HG02798 (cell line): ENCODE results near the gene USP6.
"Not testable (repeated sequence)": the region's sequence is repeated elsewhere in the genome, so short reads cannot be mapped to it uniquely, and the experiment has no call there.

Experiments used
- ATAC-seq: cut with Tn5 transposase; IDR thresholded peaks from one replicate; pipeline ENCODE4 v1.9.1; 2021; ENCODE audit warnings: mild to moderate bottlenecking; ENCODE audit not compliant: unreplicated experiment, poor library complexity

Gene USP6

DNA sequence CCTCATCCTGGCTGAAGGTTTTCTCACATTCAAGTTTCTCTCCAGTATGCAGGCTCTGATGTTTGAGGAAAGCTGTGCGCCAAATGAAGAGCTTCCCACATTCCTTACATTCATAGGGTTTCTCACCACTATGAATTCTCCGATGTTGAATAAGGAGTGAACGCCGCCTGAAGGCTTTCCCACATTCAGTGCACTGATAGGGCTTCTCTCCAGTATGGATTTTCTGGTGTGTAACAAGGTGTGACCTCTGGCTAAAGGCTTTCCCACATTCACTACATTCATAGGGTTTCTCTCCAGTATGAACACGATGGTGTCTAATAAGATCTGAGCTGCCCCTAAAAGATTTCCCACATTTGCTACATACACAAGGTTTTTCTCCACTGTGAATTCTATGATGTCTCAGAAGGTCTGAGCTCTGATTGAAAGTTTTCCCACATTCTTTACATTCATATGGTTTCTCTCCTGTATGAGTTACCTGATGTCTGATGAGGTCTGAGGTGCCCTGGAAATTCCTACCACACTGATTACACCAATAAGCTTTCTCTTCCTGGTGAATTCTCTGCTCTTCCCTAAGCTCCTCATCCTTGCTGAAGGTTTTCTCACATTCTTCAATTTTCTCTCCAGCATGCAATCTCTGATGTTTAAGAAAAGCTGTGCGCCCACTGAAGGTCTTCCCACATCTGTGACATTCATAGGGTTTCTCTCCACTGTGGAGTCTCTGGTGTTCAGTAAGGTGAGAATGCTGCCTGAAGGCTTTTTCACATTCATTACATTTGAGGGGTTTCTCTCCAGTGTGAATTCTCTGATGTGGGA, 67.0 kb downstream of the USP6 start:
- no peak for ATAC-seq

DNA sequence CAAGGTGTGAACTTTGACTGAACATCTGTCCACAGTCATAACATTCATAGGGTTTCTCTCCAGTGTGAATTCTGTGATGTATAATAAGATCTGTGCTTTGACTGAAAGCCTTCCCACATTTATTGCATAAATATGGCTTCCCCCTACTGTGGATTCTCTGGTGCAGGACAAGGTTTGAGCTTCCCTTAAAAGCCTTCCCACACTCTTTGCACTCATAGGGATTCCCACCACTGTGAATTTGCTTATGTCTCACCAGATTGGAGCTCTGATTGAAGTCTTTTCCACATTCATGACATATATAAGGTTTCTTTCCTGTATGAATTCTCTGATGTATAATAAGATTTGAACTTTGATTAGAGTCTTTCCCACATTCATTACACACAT, 67.6 kb downstream of the USP6 start:
- ATAC-seq, result no peak

DNA sequence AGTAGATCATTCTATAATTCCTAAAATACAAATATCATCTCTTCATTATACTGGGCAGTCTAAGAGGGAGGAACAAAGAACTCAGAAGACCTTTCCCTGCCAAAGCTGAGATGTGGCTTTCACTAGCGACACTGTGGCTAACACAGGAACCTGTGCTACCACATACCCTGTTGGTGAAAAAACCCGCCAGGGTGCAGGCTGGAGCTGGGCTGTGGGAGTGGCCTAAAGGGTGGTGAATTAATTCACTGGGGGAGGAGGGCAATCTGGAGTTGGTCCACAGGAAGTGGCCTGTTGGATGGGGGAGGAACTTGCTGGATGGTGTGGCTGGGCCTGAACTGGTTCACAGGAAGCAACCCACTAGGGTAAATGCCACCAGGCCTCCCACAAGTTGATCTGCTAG, 68.5 kb downstream of the USP6 start:
- ATAC-seq, result no peak

DNA sequence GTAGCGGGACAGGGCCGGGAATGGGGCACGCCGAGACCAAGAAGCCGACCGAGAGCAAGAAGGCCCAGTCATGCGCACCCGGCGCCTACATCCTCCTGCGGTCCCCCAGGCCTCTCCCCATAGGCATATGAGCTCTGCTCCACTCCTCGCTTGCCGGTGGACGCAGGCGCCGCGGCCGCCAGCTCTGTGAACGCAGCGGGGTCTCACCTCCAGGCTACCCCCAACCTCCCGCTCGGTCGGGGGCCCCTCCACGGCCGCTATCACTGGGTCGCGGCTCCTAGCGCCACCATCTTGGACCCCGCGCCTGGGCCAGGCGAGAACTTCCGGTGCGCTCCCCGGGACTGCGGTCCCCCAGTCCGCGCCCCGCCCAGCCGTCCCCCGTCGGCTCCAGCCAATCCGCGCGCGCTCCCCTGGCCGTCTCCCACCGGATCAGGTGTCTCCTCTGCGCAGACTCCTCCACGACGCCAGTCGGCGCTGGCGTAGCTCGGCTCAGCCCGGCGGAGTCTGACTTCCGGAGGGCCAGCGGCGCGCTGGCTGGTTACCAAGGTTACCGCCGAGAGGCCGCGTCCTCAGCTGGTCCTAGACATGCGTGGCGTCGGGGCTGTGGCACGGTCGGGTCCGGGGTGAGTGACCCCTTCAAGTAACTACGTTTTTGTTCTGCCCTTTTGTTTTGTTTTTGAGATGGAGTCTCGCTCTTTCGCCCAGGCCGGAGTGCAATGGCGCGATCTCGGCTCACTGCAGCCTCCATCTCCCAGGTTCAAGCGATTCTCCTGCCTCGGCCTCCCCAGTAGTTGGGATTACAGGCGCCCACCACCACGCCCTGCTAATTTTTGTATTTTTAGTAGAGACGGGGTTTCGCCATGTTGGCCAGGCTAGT, 75.9 kb downstream of the USP6 start, which contains the start of gene ZNF594:
Gene ZNF594 (minus strand): TSS at position 328 of the 877 bp plus-strand sequence. CDS start 7,612 bp downstream, outside the sequence.
- peak; percentile 98 for ATAC-seq

DNA sequence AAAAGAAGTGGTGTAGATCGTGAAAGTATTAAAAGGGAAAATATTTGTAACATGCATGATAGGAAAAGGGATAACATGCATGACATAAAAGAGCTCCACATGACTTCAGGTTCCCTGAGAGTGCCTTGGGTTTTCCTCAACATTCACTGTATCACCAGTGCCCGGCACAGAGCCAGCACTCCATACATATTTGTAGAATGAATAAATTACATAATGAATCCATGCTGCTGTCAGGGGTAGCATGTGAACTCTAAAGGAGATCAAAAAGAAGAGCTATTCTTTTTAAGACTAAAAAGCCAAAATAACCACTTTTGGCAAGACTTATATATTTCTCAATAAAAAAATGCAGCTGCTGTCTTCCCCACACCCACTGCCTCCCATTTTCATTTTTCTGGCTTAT, 78.5 kb downstream of the USP6 start:
- ATAC-seq, result no peak

DNA sequence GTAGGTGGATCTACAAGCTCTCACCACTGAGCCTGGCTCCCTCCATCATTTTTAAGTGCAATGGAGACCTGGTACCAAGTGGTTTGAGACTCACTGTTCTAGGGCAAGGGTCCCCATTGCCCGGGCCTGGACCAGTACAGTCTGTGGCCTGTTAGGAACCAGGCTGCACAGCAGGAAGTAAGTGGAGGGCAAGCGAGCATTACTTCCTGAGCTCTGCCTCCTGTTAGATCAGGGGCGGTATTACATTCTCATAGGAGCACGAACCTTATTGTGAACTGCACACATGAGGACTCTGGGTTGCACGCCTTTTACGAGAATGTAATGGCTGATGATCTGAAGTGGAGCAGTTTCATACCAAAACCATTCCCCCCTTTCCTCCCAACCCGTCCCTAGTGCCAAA, 82.6 kb downstream of the USP6 start:
- no peak for ATAC-seq

DNA sequence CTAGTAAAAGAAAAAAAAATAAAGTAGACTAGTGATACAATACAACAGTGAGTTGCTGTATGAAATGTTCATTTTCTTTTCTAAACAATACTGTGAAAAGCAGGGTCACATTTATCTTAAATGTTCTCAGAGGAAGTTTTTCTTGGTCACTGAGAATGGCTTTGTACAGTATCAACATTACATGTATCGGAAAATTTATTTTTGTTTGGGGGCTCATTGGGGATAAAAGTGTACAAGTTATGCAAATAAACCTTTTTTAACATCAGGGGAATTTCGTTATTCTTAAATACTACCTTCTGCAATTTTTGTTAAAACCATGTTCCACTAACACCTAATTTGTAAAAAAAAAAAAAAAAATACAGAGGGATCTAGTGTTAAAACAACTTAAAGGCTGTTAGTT, 84.5 kb downstream of the USP6 start:
- ATAC-seq, result no peak

DNA sequence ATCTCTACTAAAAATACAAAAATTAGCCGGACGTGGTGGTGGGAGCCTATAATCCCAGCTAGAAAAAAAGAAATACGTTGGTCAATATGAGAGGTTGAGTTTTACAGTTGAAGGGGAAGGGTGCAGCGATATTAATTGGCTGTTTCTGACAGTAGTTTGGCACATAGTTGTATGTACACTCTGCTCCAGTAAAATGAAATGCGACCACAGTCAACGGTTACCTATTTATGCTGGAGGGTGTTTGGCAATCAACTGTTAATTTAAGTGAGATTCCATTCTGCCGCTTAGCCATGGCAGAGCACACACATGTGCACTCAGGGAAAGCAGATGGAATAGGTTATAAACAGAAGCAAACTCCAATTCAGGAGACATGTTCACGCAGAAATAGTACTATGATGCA, 85.2 kb downstream of the USP6 start:
- ATAC-seq, result no peak

DNA sequence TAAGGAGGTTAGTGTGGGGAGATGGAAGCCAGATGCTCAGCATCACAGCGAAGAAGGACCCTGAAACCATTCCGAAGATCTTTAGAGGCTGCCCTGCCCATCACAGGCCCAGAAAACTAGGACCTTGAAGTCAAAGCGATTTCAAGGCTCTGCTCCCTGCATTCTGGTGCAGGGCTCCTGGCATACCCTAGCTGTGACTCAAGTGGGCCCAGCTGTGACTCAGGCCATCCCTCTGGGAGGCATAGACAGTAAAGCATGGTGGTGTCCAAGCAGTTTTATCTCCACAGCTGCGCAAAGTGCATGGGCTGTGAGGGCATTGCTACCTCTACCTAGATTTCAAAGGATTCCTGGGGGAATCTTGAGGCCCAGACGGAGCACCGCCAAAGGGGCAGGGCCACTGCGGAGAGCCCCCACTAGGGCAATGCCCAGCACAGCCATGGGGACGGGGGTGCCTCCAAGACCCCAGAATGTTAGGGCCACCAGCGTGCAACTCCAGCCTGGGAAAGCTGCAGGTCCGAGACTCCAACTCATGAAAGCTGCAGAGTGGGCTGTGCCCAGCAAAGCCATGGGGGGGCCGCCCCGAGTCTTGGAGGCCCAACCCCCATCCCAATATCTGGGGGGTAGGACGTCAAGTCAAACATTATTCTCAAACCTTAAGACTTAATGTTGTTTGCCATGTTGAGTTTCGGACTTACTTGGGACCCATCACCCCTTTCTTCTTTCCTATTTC, 87.5 kb downstream of the USP6 start:
- ATAC-seq, result no peak

DNA sequence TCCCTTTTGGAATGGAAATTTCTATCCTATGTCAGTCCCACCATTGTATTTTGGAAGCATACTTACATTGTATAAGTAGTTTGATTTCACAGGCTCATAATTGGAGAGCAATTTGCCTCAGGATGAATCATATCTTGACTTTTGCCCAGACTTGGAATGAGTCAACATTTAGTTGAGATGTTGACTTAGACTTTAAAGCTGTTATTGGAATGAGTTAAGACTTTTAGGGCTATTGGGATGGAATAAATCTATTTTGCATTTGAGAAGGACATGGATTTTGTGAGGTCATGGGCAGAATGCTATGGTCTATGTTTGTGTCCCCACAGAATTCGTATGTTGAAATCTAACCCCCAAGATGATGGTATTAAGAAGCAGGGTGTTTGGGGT, 88.1 kb downstream of the USP6 start:
- no peak for ATAC-seq

DNA sequence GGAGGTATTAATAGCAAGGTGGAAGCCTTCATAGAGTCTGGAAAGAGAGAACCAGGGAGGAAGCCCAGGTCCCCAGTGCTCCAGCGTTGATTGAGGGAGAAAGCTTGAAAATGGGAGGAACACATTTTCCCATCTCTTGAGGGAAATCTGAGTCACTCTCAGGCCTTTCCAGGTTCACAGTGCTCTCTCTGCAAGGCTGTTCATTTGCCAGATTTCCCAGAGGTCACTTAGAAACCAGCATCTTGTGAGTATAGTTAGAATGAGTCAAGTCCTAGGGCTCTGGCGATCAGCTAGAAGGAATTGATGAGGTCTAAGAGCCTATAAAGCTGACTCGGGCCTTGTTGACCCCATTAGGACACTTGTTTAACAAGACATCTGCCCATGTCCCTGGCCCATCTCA, 93.6 kb downstream of the USP6 start:
- no peak for ATAC-seq

DNA sequence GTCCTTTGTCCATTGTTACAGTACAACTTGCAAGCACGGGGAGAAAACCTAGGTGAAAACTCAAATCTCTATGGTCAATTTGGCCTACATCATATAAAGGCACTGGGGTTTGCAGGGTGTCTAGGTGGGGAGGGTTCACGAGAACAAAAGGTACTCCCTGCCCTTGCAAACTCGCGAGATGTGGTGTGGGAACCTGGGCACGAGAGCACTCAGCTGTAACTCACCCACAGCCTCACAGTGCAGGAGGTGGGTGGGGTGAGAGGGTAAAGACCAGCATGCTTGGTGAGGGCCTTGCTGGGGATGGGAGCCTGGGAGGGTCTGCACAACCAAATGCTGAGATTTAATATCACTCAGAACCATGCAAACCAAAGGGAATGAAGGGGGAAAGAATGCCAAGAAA, 94.3 kb downstream of the USP6 start:
- ATAC-seq, result no peak

DNA sequence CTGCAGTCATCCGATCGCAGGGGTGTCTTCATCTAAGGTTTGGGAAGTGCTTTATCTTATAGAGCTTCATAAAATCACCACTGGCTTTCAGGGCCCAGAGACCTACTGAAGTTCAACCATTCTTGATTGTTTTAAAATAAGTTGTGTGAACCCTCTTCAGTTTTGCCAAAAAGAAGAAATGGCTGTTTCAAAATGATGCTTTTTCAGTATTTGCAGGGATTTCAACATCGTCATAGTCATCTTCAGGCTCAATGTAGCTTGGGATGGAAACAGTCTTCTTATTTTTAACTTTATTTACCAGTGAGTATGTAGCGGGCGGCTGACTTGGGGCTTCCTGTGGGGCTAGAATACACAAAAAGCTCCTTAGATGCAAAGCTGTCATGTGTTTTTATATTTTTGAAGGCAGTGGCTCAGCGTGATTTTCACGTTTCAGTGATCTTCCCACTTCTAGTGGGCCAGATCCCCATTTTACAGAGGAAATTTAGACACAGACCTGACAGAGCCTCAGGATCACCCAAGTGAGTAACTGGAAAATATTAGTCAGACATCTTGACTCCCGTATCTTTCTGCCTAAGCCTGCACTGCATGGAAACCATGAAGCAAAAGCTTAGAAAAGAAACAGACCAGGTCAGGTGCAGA, 94.9 kb downstream of the USP6 start:
- ATAC-seq, result no peak

DNA sequence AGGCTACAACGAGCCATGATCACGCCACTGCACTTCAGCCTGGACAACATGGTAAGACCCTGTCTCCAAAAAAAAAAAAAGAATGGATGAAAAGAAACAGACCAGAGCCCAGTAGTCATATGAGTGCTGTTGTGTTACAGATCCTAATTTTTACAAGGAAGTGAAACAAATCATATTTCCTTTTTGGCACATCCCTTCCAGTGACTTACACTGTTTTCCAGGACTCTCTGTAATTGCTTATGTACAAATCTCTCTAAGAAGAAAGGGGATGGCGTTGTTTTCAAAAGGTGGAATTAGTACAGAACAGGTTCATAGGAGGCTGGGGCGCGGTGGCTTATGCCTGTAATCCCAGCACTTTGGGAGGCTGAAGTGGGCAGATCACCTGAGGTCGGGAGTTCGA, 95.6 kb downstream of the USP6 start:
- ATAC-seq, result no peak

DNA sequence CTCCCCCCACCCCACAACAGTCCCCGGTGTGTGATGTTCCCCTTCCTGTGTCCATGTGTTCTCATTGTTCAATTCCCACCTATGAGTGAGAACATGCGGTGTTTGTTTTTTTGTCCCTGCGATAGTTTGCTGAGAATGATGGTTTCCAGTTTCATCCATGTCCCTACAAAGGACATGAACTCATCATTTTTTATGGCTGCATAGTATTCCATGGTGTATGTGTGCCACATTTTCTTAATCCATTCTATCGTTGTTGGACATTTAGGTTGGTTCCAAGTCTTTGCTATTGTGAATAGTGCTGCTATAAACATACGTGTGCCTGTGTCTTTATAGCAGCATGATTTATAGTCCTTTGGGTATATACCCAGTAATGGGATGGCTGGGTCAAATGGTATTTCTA, 101.7 kb downstream of the USP6 start:
- ATAC-seq, result not testable (repeated sequence)

DNA sequence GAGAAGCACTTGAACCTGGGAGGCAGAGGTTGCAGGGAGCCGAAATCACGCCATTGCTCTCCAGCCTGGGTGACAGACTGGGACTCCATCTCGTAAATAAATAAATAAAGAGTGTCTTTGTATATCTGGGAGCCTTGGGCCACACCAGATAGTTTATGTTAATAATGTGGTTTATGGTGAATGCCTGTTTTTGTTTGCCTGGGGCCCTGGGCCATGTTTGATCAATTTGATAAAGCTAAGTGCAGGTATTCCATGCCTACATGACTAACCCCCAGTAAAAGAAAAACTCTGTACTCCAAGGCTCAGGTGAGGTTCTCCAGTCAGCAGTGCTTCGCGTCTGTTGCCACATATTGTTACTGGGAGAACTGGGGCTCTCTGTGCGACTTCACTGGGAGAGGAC, 103.7 kb downstream of the USP6 start:
- no peak for ATAC-seq

DNA sequence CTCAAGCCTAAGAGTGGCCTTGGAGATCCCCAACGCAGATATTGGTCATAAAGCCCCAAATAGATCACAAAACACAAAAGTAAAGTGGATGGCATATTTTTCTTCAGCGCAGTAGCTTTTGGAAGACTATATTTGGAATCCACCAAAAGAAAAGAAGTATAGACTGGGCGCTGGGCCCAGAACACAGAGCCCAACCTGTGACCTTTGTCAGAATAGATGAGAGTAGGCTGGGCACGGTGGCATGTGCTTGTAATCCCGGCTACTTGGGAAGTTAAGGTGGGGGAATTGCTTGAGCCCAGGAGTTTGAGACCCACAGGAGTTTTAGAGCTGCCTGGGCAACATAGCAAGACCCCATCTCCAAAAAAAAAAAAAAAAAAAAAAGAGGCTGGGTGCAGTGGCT, 104.2 kb downstream of the USP6 start:
- ATAC-seq, result no peak

DNA sequence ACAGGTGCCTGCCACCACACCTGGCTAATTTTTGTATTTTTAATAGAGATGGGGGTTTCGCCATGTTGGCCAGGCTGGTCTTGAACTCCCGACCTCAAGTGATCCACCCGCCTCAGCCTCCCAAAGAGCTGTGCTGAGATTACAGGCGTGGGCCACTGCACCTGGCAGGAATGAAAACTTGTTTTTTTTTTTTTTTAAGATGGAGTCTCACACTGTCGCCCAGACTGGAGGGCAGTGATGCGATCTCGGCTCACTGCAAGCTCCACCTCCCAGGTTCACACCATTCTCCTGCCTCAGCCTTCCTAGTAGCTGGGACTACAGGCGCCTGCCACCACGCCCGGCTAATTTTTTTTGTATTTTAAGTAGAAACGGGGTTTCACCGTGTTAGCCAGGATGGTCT, 106.1 kb downstream of the USP6 start:
- ATAC-seq, result not testable (repeated sequence)
